Measurements from ENCODE around the gene ZNF284.
A peak's percentile ranks its signal among the peaks of the same experiment; 100 is the strongest.

- TF ChIP-seq CTCF (IDR thresholded peaks at IDR 0.05) (no peak), POLR2A (IDR thresholded peaks at IDR 0.05) (peak; percentile 14)
Observed at GRCh38 chr19:44071824-44072542, at the start of gene ZNF284.
